HUDEP-2 (cell line): ENCODE results near the gene MMRN2.

Experiments
- DNase-seq, 76 experiments: peaks; one replicate each; lab custom pipeline; 2025; ENCODE audit not compliant: unreplicated experiment in 76 of 76; lab: John Stamatoyannopoulos, UW

MMRN2 gene

GRCh38 chr10:86970162-86970981, 13.0 kb upstream of the MMRN2 start:
- DNase-seq: peak in 1 of 76 experiments; percentile 21

DNA sequence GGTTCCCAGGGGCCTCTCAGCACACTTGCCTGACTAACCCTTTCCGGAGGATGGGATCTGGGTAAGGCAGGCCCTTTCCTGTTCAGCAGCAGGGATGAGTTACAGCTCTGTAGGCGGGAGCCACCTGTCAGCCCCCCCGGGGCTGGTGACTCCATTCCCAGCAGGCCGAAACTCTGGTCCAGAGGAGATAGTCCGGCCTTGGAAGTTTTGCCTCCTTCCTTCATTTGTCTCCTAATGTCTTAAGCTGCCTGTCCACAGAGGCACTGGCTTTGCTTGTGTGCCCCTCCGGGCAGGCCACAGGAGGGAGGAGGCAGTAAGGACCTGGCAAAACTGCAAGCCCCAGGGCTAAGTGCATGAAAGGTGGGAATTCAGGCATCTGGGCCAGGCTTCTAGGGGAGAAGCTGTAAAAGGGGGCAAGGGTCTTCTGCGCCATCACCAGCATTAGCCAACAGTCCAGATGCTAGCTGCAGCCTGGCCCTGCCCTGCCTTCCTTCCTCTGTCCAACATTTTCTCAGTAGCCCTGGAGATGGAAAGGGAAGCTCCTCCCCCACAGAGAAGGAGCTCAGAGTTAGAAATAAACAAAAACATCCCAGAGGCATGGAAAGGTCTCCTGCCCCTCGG, 12.1 kb upstream of the MMRN2 start:
- DNase-seq: no peak

DNA sequence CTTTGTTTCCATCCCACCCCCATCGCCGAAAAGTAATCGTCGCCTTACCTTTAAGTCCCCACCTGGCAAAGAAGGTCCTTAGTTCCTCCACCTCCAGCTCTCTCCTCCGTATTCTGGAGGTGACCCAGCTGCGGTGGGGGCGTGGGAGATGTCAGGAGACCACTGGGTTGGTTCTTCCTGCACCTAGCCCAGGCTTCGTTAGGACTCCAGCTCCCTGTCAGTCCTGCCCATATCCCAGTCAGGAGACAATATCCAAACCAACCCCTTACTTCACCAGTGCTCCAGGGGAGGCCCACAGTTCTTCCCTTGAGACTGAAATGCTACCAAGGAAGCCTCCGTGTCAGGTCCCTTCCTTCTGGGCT, 11.6 kb upstream of the MMRN2 start:
- no peak for DNase-seq

- no peak for DNase-seq
Observed at GRCh38 chr10:86968271-86968993, 11.0 kb upstream of the MMRN2 start, which contains the start of gene ADIRF. ADIRF (plus strand) TSS chr10:86968482; CDS start chr10:86968545, 63 bp downstream.

- DNase-seq: no peak
Observed at GRCh38 chr10:86967481-86967941, 10.1 kb upstream of the MMRN2 start.

DNA sequence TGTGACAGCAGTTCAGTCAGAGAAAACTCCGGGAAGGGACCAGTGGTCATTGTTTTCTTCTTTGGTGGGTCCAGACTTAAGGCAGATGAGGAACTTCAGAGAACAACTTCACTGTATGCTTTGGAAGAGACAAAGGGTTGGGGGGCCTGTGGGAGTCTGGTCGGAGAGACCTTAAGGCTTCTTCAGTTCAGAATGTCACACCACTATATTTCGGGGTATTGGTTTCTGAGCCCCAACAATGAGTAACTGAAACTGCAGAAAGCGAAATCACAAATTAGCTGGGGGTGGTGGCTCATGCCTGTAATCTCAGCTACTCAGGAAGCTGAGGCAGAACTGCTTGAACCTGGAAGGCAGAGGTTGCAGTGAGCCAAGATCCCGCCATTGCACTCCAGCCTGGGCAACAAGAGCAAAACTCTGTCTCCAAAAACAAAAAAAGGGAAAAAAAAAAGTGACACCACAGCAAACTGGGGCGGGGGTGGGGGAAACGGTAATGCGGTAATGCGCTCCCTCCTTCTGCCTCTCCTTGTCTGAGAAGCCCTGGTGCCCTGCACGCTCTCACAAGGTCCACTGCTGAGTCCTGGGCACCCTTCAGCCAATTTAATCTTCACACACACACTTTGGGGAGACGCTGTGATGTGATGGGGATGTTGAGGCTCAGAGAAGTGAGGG, 8.7 kb upstream of the MMRN2 start:
- DNase-seq: no peak

- no peak for DNase-seq
Observed at GRCh38 chr10:86964847-86965190, 7.4 kb upstream of the MMRN2 start.

GRCh38 chr10:86964061-86964846, 6.8 kb upstream of the MMRN2 start:
- no peak for DNase-seq

GRCh38 chr10:86963341-86963919, 6.0 kb upstream of the MMRN2 start:
- no peak for DNase-seq

DNA sequence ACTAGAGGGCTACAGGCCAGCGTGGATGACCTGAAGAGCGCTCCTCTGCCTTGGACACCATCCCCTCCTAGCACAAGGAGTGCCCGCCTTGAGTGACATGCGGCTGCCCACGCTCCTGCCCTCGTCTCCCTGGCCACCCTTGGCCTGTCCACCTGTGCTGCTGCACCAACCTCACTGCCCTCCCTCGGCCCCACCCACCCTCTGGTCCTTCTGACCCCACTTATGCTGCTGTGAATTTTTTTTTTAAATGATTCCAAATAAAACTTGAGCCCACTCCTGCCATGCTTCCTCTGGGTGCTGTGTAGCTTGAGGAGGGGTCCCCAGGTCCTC, 5.5 kb upstream of the MMRN2 start:
- no peak for DNase-seq

DNA sequence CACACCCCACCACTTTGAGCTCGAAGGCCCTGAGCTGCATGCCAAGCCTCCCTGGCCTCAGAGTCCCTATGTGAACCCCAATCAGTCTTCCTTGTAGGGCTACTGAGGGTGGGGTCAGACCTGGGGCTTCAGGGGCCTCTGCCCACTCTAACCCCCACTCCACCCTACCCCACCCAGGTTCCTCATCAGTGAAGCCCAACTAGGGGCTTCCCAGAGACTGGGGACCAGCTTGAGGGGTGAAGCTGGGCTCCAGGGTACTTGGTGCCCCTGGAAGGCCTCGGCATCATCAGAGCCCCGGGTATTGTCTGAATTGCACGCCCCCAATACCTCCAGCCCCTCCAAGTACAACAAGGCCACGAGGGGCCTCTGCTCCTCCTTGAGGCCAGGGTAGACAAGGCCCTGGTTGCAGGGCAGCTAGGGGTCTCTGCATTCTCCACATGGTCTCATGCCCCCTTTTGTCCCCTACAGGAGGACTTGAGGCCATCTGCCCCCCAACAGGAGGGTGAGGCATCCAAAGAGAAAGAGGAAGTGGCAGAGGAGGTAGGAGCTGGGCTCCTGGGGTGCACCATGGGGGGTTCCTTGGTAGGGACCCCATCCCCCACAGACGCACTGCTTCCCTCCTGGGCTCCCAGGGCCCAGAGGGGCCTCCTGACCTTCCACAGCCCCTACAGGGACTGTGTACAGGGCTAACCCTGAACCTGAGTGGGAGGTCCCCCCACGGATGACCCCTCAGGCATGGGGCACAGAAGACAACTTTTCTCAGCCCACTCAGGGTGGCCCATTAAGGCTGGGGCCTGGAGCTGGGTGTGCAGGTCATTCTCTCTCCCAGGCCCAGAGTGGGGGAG, 4.9 kb upstream of the MMRN2 start:
- DNase-seq: no peak

- DNase-seq: no peak
Observed at GRCh38 chr10:86961481-86962091, 4.2 kb upstream of the MMRN2 start.

- DNase-seq: no peak
Observed at GRCh38 chr10:86960863-86961434, 3.5 kb upstream of the MMRN2 start.

DNA sequence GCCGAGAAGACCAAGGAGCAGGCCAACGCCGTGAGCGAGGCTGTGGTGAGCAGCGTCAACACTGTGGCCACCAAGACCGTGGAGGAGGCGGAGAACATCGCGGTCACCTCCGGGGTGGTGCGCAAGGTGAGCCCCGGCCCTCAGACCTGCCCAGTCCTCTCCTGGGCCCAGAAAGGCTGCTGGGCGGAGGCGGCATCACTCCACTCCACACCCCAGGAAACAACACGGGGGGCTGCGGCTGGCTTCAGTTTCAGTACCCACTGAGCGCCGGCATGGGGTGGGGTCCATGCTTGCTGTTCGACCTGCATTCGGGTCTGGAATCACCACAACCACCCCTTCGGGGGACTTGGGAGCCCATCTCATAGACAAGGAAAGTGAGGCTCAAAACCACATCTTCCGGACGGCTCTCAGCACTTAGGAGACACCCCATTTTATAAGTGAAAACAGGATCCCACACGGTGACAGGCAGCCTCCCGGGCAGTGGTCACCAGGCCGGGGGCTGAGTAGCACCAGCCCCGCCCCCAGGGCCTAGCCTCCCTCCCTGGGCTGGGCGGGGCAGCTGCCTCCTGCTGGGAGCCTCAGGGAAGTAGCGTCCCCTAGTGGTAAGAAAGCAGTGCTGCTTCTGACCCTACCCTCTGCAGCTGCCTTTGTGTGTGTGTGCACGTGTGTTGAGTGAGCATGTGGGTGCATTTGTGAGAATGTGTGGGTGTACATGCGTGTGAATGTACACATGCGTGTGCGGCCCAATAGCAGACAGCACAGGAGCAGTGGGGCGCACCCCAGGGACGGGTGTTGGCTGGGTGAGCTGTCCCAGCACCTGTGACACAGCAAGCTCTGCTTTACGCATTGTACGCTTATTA, 2.8 kb upstream of the MMRN2 start:
- DNase-seq: peak in 65 of 76 experiments; percentile 10 to 78 (median 48)

DNA sequence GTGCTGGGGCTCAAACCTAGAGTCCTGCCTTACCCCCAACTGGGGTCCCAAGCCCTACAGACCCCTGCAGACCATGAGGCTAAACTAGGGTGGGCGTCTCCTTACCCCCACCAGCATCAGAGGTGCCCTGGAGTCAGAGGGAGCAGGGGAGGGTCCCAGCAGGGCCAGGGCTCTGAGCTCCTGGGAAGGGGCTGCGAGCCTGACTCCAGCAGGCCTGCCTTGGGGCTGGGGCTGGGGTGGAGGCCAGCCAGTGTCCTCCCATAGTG, 2.3 kb upstream of the MMRN2 start:
- DNase-seq: no peak

GRCh38 chr10:86958901-86959736, 1.7 kb upstream of the MMRN2 start:
- DNase-seq: no peak
